NCI-H748 (cell line): ENCODE data around the gene C20orf96.
A peak's percentile ranks its signal among the peaks of the same experiment; 100 is the strongest.

ENCODE experiments used
- DNase-seq: peaks from one replicate; lab custom pipeline; 2025; ENCODE audit not compliant: unreplicated experiment; lab: John Stamatoyannopoulos, UW

C20orf96 gene

GRCh38 chr20:312067-312466 is 21.5 kb upstream of the C20orf96 start:
- no peak for DNase-seq

GRCh38 chr20:311609-312008 is 21.1 kb upstream of the C20orf96 start:
- no peak for DNase-seq

GRCh38 chr20:310645-311044 is 20.1 kb upstream of the C20orf96 start:
- DNase-seq = no peak

- DNase-seq = peak; percentile 100
These were observed 19.5 kb upstream of the C20orf96 start for GRCh38 chr20:309841-310644.

GRCh38 chr20:309306-309840 is 18.8 kb upstream of the C20orf96 start:
- no peak for DNase-seq

- DNase-seq = no peak
These were observed 18.0 kb upstream of the C20orf96 start for GRCh38 chr20:308427-309038.

GRCh38 chr20:305745-306144 is 15.2 kb upstream of the C20orf96 start:
- no peak for DNase-seq

GRCh38 chr20:301886-302848 is 11.6 kb upstream of the C20orf96 start:
- DNase-seq = no peak

GRCh38 chr20:300345-300990 is 9.9 kb upstream of the C20orf96 start:
- peak; percentile 32 for DNase-seq

- no peak for DNase-seq
These were observed 8.3 kb upstream of the C20orf96 start for GRCh38 chr20:298776-299391.

GRCh38 chr20:297925-298775 is 7.6 kb upstream of the C20orf96 start:
- peak; percentile 89 for DNase-seq

- peak; percentile 99 for DNase-seq
These were observed 6.8 kb upstream of the C20orf96 start, which contains the start of gene ZCCHC3 for GRCh38 chr20:297098-297924. TSS of gene ZCCHC3 (plus strand) at chr20:297570. CDS start at chr20:297587, 17 bp downstream.

GRCh38 chr20:295804-296203 is 5.3 kb upstream of the C20orf96 start:
- DNase-seq = no peak

GRCh38 chr20:294602-295001 is 4.1 kb upstream of the C20orf96 start:
- DNase-seq = no peak

GRCh38 chr20:289693-290083 is 862 bp downstream of the C20orf96 start:
- no peak for DNase-seq

- peak; percentile 32 for DNase-seq
These were observed 1.4 kb downstream of the C20orf96 start for GRCh38 chr20:288956-289692.

GRCh38 chr20:286508-286907 is 4.0 kb downstream of the C20orf96 start:
- no peak for DNase-seq

- no peak for DNase-seq
These were observed 6.4 kb downstream of the C20orf96 start for GRCh38 chr20:284172-284571.
